OCI-LY1 (cell line): ENCODE results near the gene ITPK1.

Experiments
- CTCF ChIP-seq: fragments of 200-600 bp; sonication (generic), shearing (Covaris generic); IDR thresholded peaks from 2 replicates; pipeline ENCODE4 v1.5.1; 2017; ENCODE audit warnings: mild to moderate bottlenecking, antibody characterized with exemption, low read length, moderate library complexity, mixed read lengths
- EZH2 ChIP-seq: fragments of 200-600 bp; sonication (generic), shearing (Covaris generic); IDR thresholded peaks from 2 replicates; pipeline ENCODE4 v1.8.0; 2017; ENCODE audit warnings: borderline replicate concordance, mixed run types, mild to moderate bottlenecking, antibody characterized with exemption, low read length, moderate library complexity, mixed read lengths

GRCh38 chr14:92959761-92960680 is 155.7 kb downstream of the ITPK1 start:
- no peak for TF ChIP-seq CTCF
- no peak for TF ChIP-seq EZH2
